SK-N-SH treated with all-trans-retinoic acid at 6 μM for 48 hours (cell line): Measurements from ENCODE around the gene HADH.

ENCODE experiments used
- ATAC-seq: fragments of 200-7000 bp; cut with Tn5 transposase; 3 replicates; pipeline ENCODE4 v1.9.1; 2020; ENCODE audit warnings: mild to moderate bottlenecking, moderate library complexity
- ARNTL ChIP-seq: fragments of 450-650 bp; formaldehyde crosslinking; IDR thresholded peaks from 2 replicates; pipeline ENCODE4 v1.5.0; 2020; ENCODE audit warnings: low read depth, mild to moderate bottlenecking, moderate library complexity, borderline replicate concordance
- BACH2 ChIP-seq: fragments of 250-450 bp; sonication (Bioruptor Pico); IDR thresholded peaks from 2 replicates; pipeline ENCODE4 v1.9.0; 2021; ENCODE audit warnings: mild to moderate bottlenecking, borderline replicate concordance
- CSDC2 ChIP-seq: fragments of 250-450 bp; sonication (Bioruptor Pico); IDR thresholded peaks from 2 replicates; pipeline ENCODE4 v1.5.0; 2020; ENCODE audit warnings: mild to moderate bottlenecking, moderate library complexity
- ESRRG ChIP-seq: fragments of 250-450 bp; sonication (Bioruptor Pico); IDR thresholded peaks from 2 replicates; pipeline ENCODE4 v1.6.1; 2021; ENCODE audit warnings: mild to moderate bottlenecking
- GLIS3 ChIP-seq: fragments of 250-450 bp; sonication (Bioruptor Pico); IDR thresholded peaks from 2 replicates; pipeline ENCODE4 v1.5.0; 2020; ENCODE audit warnings: mild to moderate bottlenecking, moderate library complexity
- ISL1 ChIP-seq: fragments of 250-450 bp; sonication (Bioruptor Pico); IDR thresholded peaks from 2 replicates; pipeline ENCODE4 v2.1.2; 2022; ENCODE audit warnings: mild to moderate bottlenecking, moderate library complexity
- OSR1 ChIP-seq: fragments of 250-450 bp; sonication (Bioruptor Pico); IDR thresholded peaks from 2 replicates; pipeline ENCODE4 v1.8.0; 2022; ENCODE audit warnings: moderate library complexity, mild to moderate bottlenecking, inconsistent platforms
- POU6F1 ChIP-seq: fragments of 250-450 bp; sonication (Bioruptor Pico); IDR thresholded peaks from 2 replicates; pipeline ENCODE4 v1.8.0; 2021; ENCODE audit warnings: low read depth, mild to moderate bottlenecking, moderate library complexity, borderline replicate concordance
- PPARA ChIP-seq: fragments of 250-450 bp; sonication (Bioruptor Pico); IDR thresholded peaks from 2 replicates; pipeline ENCODE4 v1.5.0; 2020; ENCODE audit warnings: mild to moderate bottlenecking, borderline replicate concordance
- RARB ChIP-seq: fragments of 250-450 bp; sonication (Bioruptor Pico); IDR thresholded peaks from 2 replicates; pipeline ENCODE4 v1.8.0; 2021; ENCODE audit warnings: mild to moderate bottlenecking, moderate library complexity
- SNAI2 ChIP-seq: fragments of 250-450 bp; sonication (Bioruptor Pico); IDR thresholded peaks from 2 replicates; pipeline ENCODE4 v1.5.0; 2020; ENCODE audit warnings: mild to moderate bottlenecking, moderate library complexity
- TCF4 ChIP-seq: fragments of 250-450 bp; sonication (Bioruptor Pico); IDR thresholded peaks from 2 replicates; pipeline ENCODE4 v1.8.0; 2021; ENCODE audit warnings: mild to moderate bottlenecking, moderate library complexity, borderline replicate concordance
- TOX ChIP-seq: fragments of 250-450 bp; sonication (Bioruptor Pico); IDR thresholded peaks from 2 replicates; pipeline ENCODE4 v1.8.0; 2021; ENCODE audit warnings: mild to moderate bottlenecking, moderate library complexity, borderline replicate concordance
- TSHZ2 ChIP-seq: fragments of 250-450 bp; sonication (Bioruptor Pico); IDR thresholded peaks from 2 replicates; pipeline ENCODE4 v1.5.0; 2020; ENCODE audit warnings: mild to moderate bottlenecking, moderate library complexity
- ZC3H10 ChIP-seq: fragments of 250-450 bp; sonication (Bioruptor Pico); IDR thresholded peaks from 2 replicates; pipeline ENCODE4 v1.5.1; 2021; ENCODE audit warnings: mild to moderate bottlenecking, moderate library complexity
- ZFP30 ChIP-seq: fragments of 450-650 bp; formaldehyde crosslinking; IDR thresholded peaks from 2 replicates; pipeline ENCODE4 v1.5.0; 2022; ENCODE audit warnings: mild to moderate bottlenecking, moderate library complexity
- ZNF70 ChIP-seq: fragments of 450-650 bp; formaldehyde crosslinking; IDR thresholded peaks from 2 replicates; pipeline ENCODE4 v1.5.0; 2020; ENCODE audit warnings: mild to moderate bottlenecking, moderate library complexity
- ZNF8 ChIP-seq: fragments of 450-650 bp; formaldehyde crosslinking; IDR thresholded peaks from 2 replicates; pipeline ENCODE4 v1.5.0; 2020; ENCODE audit warnings: mild to moderate bottlenecking, moderate library complexity
- TF ChIP-seq, protein P1 (sequence below): fragments of 250-450 bp; sonication (Bioruptor Pico); IDR thresholded peaks from 2 replicates; pipeline ENCODE4 v1.5.1; 2020; ENCODE audit warnings: low read depth, mild to moderate bottlenecking, moderate library complexity
- TF ChIP-seq, protein P2 (sequence below): fragments of 250-450 bp; sonication (Bioruptor Pico); IDR thresholded peaks from 2 replicates; pipeline ENCODE4 v1.8.0; 2020; ENCODE audit warnings: mild to moderate bottlenecking, moderate library complexity, borderline replicate concordance

Gene HADH

GRCh38 chr4:107950746-107951540 lies 38.7 kb upstream of the HADH start:
- TF ChIP-seq, protein P1, sequence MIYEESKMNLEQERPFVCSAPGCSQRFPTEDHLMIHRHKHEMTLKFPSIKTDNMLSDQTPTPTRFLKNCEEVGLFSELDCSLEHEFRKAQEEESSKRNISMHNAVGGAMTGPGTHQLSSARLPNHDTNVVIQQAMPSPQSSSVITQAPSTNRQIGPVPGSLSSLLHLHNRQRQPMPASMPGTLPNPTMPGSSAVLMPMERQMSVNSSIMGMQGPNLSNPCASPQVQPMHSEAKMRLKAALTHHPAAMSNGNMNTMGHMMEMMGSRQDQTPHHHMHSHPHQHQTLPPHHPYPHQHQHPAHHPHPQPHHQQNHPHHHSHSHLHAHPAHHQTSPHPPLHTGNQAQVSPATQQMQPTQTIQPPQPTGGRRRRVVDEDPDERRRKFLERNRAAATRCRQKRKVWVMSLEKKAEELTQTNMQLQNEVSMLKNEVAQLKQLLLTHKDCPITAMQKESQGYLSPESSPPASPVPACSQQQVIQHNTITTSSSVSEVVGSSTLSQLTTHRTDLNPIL (CRISPR knock-in tag), result no peak
- TF ChIP-seq GLIS3 (CRISPR knock-in tag) (no peak), RARB (CRISPR knock-in tag) (no peak), TOX (CRISPR knock-in tag) (no peak), ZC3H10 (CRISPR knock-in tag) (no peak)
- ATAC-seq, result no peak

- peak; percentile 78 for ATAC-seq
- TF ChIP-seq ZFP30 (no peak), ESRRG (CRISPR knock-in tag) (no peak), ISL1 (no peak), ZC3H10 (CRISPR knock-in tag) (no peak), ARNTL (CRISPR knock-in tag) (no peak), TCF4 (CRISPR knock-in tag) (no peak), PPARA (CRISPR knock-in tag) (no peak)
- TF ChIP-seq, protein P2, sequence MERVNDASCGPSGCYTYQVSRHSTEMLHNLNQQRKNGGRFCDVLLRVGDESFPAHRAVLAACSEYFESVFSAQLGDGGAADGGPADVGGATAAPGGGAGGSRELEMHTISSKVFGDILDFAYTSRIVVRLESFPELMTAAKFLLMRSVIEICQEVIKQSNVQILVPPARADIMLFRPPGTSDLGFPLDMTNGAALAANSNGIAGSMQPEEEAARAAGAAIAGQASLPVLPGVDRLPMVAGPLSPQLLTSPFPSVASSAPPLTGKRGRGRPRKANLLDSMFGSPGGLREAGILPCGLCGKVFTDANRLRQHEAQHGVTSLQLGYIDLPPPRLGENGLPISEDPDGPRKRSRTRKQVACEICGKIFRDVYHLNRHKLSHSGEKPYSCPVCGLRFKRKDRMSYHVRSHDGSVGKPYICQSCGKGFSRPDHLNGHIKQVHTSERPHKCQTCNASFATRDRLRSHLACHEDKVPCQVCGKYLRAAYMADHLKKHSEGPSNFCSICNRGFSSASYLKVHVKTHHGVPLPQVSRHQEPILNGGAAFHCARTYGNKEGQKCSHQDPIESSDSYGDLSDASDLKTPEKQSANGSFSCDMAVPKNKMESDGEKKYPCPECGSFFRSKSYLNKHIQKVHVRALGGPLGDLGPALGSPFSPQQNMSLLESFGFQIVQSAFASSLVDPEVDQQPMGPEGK (CRISPR knock-in tag), result no peak
- TF ChIP-seq, protein P1 (CRISPR knock-in tag), result no peak
These were observed 38.1 kb upstream of the HADH start for GRCh38 chr4:107951551-107951950.

- TF ChIP-seq, protein P2 (CRISPR knock-in tag), result no peak
- TF ChIP-seq OSR1 (CRISPR knock-in tag) (no peak), BACH2 (CRISPR knock-in tag) (no peak), CSDC2 (CRISPR knock-in tag) (no peak), ZNF70 (no peak)
- TF ChIP-seq, all 23 proteins: peak for 0
- ATAC-seq, result no peak
These were observed 33.7 kb upstream of the HADH start for GRCh38 chr4:107956011-107956410.

GRCh38 chr4:107966903-107967302 lies 22.8 kb upstream of the HADH start:
- ATAC-seq, result no peak
- no peak for TF ChIP-seq ZNF8 (CRISPR knock-in tag)
- TF ChIP-seq TSHZ2 (CRISPR knock-in tag), result no peak
- no peak for TF ChIP-seq OSR1 (CRISPR knock-in tag)
- no peak for TF ChIP-seq TOX (CRISPR knock-in tag)
- TF ChIP-seq GLIS3 (CRISPR knock-in tag), result no peak
- TF ChIP-seq POU6F1 (CRISPR knock-in tag), result no peak
- TF ChIP-seq SNAI2, result no peak
- TF ChIP-seq ARNTL (CRISPR knock-in tag), result no peak
- TF ChIP-seq, protein P1 (CRISPR knock-in tag), result no peak
- TF ChIP-seq ZFP30, result no peak
- TF ChIP-seq ZC3H10 (CRISPR knock-in tag), result no peak
- no peak for TF ChIP-seq ISL1
- no peak for TF ChIP-seq TCF4 (CRISPR knock-in tag)
- TF ChIP-seq BACH2 (CRISPR knock-in tag), result no peak
- no peak for TF ChIP-seq PPARA (CRISPR knock-in tag)
- no peak for TF ChIP-seq ESRRG (CRISPR knock-in tag)
